Measurements from ENCODE around the gene AXDND1. TPM values are rescaled to one million over a fixed set of nuclear protein-coding genes. Genes with fewer than 3 reads are reported as not detected.
"Not testable (repeated sequence)": the region's sequence is repeated elsewhere in the genome, so short reads cannot be mapped to it uniquely, and the experiment has no call there.

The AXDND1 gene
- total RNA-seq, result not detected
- long read RNA-seq, result 0 reads

- peak; percentile 91 for DNase-seq (ENCODE audit: low spot score)
Observed at GRCh38 chr1:179365342-179366092, at the start of gene AXDND1. Gene AXDND1, plus strand, starts transcription at chr1:179365971. Its CDS starts 539 bp downstream, at chr1:179366510.

DNA sequence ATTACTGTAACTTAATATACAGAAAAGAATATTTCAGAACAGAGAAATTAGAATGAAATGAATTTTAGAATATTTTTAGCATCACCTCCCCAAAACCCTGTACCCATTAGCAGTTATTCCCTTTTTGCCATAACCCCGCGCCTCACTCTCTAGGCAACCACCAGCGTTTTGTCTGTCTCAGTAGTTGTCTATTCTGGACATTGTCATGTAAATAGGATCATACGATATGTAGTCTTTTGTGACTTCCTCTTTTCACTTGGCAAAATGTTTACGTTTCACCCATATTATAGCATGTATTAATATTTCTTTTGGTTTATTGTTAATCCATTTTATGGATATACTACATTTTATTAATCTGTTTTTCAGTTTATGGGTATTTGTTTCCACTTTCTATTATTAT lies 47.3 kb upstream of the AXDND1 start:
- DNase-seq (ENCODE audit: low spot score), result no peak

GRCh38 chr1:179321533-179322216 lies 44.1 kb upstream of the AXDND1 start:
- no peak for DNase-seq (ENCODE audit: low spot score)

DNA sequence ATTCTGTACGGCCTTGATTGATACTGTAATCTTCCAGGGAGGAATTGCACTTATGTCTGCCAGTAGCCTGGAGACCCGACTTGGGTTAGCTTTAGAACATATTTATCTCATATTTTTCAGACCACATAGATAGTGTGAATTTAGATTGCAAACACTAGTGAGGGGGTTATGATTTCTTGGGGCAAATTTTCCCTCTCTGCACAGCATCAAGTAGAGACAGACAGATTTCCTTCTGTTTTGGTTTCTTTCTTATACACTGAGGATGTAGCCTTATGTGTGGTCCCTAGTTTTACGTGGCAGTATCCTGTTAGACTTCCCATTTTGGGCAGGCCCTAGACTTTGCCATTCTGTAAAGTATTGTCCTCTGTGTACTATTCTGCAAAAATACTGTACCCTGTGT lies 43.2 kb upstream of the AXDND1 start:
- no peak for DNase-seq (ENCODE audit: low spot score)

GRCh38 chr1:179323436-179323835 lies 42.3 kb upstream of the AXDND1 start:
- no peak for DNase-seq (ENCODE audit: low spot score)

GRCh38 chr1:179325836-179326235 lies 39.9 kb upstream of the AXDND1 start:
- no peak for DNase-seq (ENCODE audit: low spot score)

DNA sequence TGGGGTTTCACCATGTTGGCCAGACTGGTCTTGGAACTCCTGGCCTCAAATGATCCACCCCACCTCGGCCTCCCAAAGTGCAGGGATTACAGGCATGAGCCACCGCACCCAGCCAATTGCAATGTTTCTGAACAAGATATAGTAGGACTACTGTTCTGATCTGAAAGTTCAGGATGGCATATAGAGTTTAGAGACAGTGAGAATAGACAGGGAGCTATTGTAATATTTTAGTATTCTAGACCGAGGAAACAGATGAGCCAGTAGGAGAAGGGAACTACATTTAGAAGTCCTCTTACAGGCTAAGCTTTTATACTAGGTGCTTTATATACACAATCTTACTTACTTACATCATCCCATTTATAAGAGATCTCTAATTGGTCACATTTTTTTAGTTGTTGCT lies 39.0 kb upstream of the AXDND1 start:
- DNase-seq (ENCODE audit: low spot score), result no peak

- DNase-seq (ENCODE audit: low spot score), result no peak
Observed at GRCh38 chr1:179327196-179327595, 38.6 kb upstream of the AXDND1 start.

- DNase-seq (ENCODE audit: low spot score), result no peak
Observed at GRCh38 chr1:179327679-179328078, 38.1 kb upstream of the AXDND1 start.

DNA sequence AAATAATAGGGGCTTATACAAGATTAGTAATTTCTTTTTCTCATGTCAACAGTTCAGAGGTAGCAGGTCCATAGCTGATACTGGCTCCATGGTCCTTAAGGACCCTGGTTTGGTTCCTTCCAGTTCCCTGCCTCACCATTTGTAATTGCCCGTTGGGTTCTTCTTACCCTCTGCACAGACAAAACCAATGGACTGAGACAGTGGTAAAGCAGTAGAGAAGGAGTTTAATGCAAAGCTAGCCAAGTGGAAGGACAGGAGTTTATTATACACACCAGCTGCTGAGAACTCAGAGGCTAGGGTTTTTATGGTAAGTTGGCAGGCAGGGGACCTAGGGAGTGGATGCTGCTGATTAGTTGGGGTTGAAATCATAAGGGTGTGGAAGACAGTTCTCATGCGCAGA lies 35.9 kb upstream of the AXDND1 start:
- DNase-seq (ENCODE audit: low spot score), result no peak

DNA sequence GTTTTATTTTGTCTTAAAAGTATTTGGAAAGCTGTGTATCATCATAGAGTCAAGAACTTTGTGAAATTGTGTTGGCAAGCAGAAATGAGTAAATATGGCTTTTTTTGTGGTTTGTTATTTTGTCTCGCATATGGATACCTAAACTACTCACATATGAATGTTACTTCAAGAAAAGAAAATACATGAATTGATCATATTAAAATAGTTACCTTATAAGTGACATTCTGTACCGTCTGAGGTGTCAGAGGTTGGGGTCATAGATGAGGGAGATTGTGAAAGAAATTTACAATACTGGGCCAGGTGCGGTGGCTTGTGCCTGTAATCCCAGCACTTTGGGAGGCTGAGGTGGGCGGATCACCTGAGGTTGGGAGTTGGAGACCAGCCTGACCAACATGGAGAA lies 31.3 kb upstream of the AXDND1 start:
- no peak for DNase-seq (ENCODE audit: low spot score)

DNA sequence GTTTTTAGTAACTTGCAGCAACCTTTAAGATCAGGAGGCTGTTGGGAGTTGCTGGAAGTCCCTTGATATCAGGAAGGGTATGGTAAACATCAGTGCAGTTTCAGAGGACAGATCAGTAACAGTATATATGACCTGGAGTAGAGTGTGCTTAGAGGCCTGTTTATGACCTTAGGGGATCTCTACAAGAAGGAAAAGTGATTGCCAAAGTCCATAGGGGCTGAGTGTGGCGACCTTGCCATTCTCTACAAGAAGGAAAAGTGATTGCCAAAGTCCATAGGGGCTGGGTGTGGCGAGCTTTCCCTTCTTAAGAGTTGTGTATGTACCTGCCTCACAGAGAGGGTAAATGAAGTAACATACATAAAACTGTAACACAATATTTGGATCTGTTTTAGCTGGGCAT lies 28.5 kb upstream of the AXDND1 start:
- DNase-seq (ENCODE audit: low spot score), result no peak

DNA sequence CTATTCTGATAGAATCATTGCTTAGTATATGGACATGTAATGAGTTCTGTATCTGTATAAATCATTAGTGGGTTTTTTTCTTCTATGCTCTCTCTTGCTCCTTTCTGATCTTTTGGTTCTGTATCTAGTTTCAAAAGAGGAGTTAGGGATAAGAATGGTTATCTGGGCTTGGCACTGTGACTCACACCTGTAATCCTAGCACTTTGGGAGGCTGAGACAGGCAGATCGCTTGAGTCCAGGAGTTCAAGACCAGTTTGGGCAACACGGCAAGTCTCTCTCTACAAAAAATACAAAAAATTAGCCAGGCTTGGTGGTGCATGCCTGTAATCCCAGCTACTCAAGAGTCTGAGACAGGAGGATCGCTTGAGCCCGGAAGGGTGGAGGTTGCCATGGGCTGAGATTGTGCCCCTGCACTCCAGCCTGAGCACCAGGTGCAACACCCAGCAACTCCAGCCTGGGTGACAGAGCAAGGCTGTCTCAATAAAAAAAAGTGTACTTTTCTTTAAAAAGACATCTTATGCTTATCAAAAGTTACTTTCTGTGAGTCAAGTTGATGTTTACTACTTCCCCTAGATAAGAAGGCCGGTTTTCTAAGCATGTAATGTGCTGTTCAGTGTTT lies 27.7 kb upstream of the AXDND1 start:
- no peak for DNase-seq (ENCODE audit: low spot score)

DNA sequence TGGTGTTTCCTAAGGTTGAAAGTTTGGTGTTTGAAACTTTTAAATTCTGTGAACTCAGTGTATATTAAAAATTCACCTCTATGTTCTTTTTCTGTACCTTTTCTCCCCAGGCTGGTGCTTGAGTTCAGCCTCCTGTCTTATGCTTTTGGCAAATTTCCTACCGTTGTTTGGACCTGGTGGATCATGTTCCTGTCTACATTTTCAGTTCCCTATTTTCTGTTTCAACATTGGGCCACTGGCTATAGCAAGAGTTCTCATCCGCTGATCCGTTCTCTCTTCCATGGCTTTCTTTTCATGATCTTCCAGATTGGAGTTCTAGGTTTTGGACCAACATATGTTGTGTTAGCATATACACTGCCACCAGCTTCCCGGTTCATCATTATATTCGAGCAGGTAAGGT lies 24.9 kb upstream of the AXDND1 start:
- no peak for DNase-seq (ENCODE audit: low spot score)

- no peak for DNase-seq (ENCODE audit: low spot score)
Observed at GRCh38 chr1:179341943-179342547, 23.7 kb upstream of the AXDND1 start.

DNA sequence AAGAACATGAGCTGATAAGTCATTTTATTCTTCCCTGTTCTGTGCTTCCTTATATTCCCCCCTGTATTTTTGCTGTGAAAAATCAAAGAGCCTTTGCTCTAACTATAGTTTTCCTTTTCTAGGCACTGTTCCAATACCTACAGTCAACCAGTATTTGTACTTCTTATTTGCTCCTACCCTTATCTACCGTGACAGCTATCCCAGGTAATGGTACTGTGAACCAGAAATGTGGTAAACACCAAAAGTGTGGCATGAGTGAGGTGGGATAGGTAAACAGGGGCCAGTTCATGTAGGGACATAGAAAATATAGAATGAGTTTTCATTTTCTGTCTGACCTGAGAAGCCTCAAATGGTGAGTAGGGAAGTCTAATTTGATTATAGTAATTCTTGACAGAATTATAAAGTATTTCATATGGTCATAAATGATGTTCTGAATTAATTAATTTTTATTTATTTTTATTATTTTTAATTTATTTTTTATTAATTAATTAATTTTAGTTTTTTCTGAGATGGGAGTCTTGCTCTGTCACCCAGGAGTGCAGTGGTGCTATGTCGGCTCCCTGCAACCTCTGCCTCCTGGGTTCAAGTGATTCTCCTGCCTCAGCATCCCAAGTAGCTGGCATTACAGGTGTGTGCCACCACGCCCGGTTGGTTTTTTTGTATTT lies 22.9 kb upstream of the AXDND1 start:
- no peak for DNase-seq (ENCODE audit: low spot score)

- DNase-seq (ENCODE audit: low spot score), result no peak
Observed at GRCh38 chr1:179351281-179351680, 14.5 kb upstream of the AXDND1 start.

- DNase-seq (ENCODE audit: low spot score), result no peak
Observed at GRCh38 chr1:179352236-179352635, 13.5 kb upstream of the AXDND1 start.

GRCh38 chr1:179353546-179353945 lies 12.2 kb upstream of the AXDND1 start:
- no peak for DNase-seq (ENCODE audit: low spot score)

DNA sequence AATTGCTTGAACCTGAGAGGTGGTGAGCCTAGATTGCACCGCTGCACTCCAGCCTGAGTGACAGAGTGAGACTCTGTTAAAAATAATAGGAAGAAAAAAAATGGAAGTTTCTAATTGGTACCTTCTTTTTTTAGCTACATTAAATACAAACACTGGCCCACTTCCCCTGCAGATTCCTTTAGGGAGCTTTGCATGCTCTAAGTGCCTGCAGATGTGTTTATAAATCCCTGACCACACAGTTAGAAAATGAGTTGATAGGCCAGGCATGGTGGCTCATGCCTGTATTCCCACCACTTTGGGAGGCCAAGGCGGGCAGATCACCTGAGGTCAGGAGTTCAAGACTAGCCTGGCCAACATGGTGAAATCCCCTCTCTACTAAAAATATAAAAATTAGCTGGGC lies 4.1 kb upstream of the AXDND1 start:
- not testable (repeated sequence) for DNase-seq (ENCODE audit: low spot score)

DNA sequence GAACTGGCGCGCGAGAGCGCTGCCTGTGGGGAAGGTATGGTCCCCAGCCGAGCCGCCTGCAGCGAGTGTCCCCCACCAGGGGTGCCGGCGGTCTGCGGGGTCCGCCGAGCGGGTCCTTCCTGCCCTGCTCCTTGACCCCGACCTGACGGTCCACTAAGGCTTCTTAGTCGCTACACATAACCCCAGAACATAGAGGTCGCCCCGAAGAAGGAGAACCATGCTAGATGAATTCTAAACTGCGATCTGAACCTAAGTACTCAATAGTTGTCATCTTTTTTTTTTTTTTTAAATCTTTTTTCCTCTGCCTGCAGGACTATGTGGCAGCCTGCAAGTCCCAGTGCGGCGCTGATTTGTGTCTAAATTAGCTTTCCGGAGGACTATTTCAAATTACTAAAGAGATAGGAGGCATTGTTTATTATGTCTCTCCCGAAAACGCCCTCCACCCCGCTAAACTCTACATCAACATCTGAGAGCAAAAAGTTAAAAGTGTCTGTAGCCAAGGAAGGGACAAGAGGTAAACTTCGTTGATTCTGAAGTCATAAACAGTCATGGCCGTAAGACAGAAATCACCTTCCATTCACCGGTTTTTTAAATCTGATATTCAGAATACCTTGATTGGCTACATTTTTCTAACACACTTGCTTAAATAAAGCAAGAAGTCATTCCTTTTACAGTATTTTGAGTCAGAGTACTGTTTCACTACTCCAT lies 476 bp downstream of the AXDND1 start:
- DNase-seq (ENCODE audit: low spot score), result no peak

All from mesenteric fat pad (tissue), 1 donor.